K562 (cell line): ENCODE measurements around the gene SLC10A3. TPM values are rescaled to one million over a fixed set of nuclear protein-coding genes. Genes with fewer than 3 reads are reported as not detected.

Source experiments
- ARID4B ChIP-seq: sonication (generic); formaldehyde crosslinking; IDR thresholded peaks from 2 replicates; pipeline ENCODE4 v1.8.0; 2022; ENCODE audit warnings: mild to moderate bottlenecking, missing genetic modification reagents
- ATF7 ChIP-seq: fragments of 450-650 bp; IDR thresholded peaks from 2 replicates; pipeline ENCODE4 v1.7.1; 2014; ENCODE audit warnings: mild to moderate bottlenecking, moderate library complexity
- KAT2B ChIP-seq: IDR thresholded peaks from one replicate; pipeline ENCODE4 v1.6.1; 2012; ENCODE audit warnings: low read depth, mild to moderate bottlenecking, control low read depth, inconsistent platforms, low read length, moderate library complexity
- L3MBTL2 ChIP-seq: fragments of 450-650 bp; IDR thresholded peaks from 2 replicates; pipeline ENCODE4 v1.6.1; 2016; ENCODE audit warnings: mild to moderate bottlenecking, moderate library complexity
- NR3C1 ChIP-seq: sonication (generic); formaldehyde crosslinking; IDR thresholded peaks from 2 replicates; pipeline ENCODE4 v1.8.1; 2022; ENCODE audit warnings: missing genetic modification reagents
- OTX1 ChIP-seq: fragments of 450-650 bp; formaldehyde crosslinking; IDR thresholded peaks from 2 replicates; pipeline ENCODE4 v1.4.0; 2022; ENCODE audit warnings: mild to moderate bottlenecking
- PHF20 ChIP-seq: fragments of 450-650 bp; IDR thresholded peaks from 2 replicates; pipeline ENCODE4 v1.6.1; 2018; ENCODE audit not compliant: partially characterized antibody
- POLR2G ChIP-seq: fragments of 200-400 bp; formaldehyde crosslinking; IDR thresholded peaks from 2 replicates; pipeline ENCODE4 v1.6.1; 2017; ENCODE audit warnings: low read depth, mild to moderate bottlenecking, antibody characterized with exemption, low read length, moderate library complexity
- RBM25 ChIP-seq: fragments of 200-400 bp; formaldehyde crosslinking; IDR thresholded peaks from 2 replicates; pipeline ENCODE4 v1.6.1; 2018; ENCODE audit warnings: low read length, low read depth, moderate library complexity; ENCODE audit not compliant: severe bottlenecking
- RBM34 ChIP-seq: fragments of 200-400 bp; formaldehyde crosslinking; IDR thresholded peaks from 2 replicates; pipeline ENCODE4 v1.6.1; 2018; ENCODE audit warnings: low read length, borderline replicate concordance; ENCODE audit not compliant: insufficient read depth
- RERE ChIP-seq: sonication (generic); formaldehyde crosslinking; IDR thresholded peaks from 2 replicates; pipeline ENCODE4 v1.8.0; 2023; ENCODE audit warnings: missing genetic modification reagents, mild to moderate bottlenecking, borderline replicate concordance
- TCF3 ChIP-seq: sonication (generic); formaldehyde crosslinking; IDR thresholded peaks from 2 replicates; pipeline ENCODE4 v1.4.0; 2020; ENCODE audit warnings: mild to moderate bottlenecking, missing genetic modification reagents
- ZBTB8A ChIP-seq: fragments of 450-650 bp; IDR thresholded peaks from 2 replicates; pipeline ENCODE4 v1.6.1; 2018; ENCODE audit warnings: mild to moderate bottlenecking, moderate library complexity; ENCODE audit not compliant: partially characterized antibody
- ZC3H11A ChIP-seq: IDR thresholded peaks from 2 replicates; pipeline ENCODE4 v1.6.1; 2012; ENCODE audit warnings: low read depth, low read length, improper control_type of control experiment
- ZFP30 ChIP-seq: fragments of 250-450 bp; sonication (Bioruptor Pico); IDR thresholded peaks from 2 replicates; pipeline ENCODE4 v1.8.0; 2022; ENCODE audit warnings: moderate library complexity, mild to moderate bottlenecking, inconsistent platforms, borderline replicate concordance
- ZNF408 ChIP-seq: fragments of 250-450 bp; sonication (Bioruptor Pico); IDR thresholded peaks from 2 replicates; pipeline ENCODE4 v1.4.0; 2020; ENCODE audit warnings: low read depth, mild to moderate bottlenecking, moderate library complexity
- ZNF696 ChIP-seq: fragments of 250-450 bp; sonication (Bioruptor Pico); conservative IDR thresholded peaks from 2 replicates; pipeline ENCODE4 v1.4.0; 2020; ENCODE audit warnings: mild to moderate bottlenecking, moderate library complexity
- polyA plus RNA-seq, 8 experiments: library from polyadenylated mRNA; depleted of rRNA in 4 of 8; stranded (reverse) in 5 of 8; unstranded in 3 of 8; fragments of >200 nt; fragmentation: Nextera tagmentation in 2 of 8; fragmentation: Illumina TruSeq in 1 of 8; extraction: Ambion mirVana in 2 of 8; extraction: Trizol in 1 of 8; gene quantifications; 2 replicates each; pipeline versions ENCODE4 v1.2.1 to v1.2.3, GENCODE V29; 2011 to 2014; ENCODE audit warnings: inconsistent platforms in 1 of 8, missing spikeins in 1 of 8
- total RNA-seq, 7 experiments: library from RNA; depleted of rRNA in 6 of 7; stranded (reverse); fragments of >200 nt in 6 of 7; fragmentation: Illumina TruSeq in 2 of 7; extraction: Trizol in 2 of 7; gene quantifications; 2 replicates each; pipeline versions ENCODE4 v1.2.1 to v1.2.3, GENCODE V29; 2011 to 2021; ENCODE audit warnings: low replicate concordance in 1 of 7

The SLC10A3 gene
- total and polyA plus RNA-seq, 9 of the 15 experiments (the other 6 are each of a cell fraction or from before 2014, with no cell fraction given) = 5.2 to 30.6 (median 16.7) TPM

- TF ChIP-seq RERE (CRISPR knock-in tag) (no peak), ZBTB8A (no peak), KAT2B (no peak), RBM25 (no peak), L3MBTL2 (peak; percentile 100), RBM34 (no peak), TCF3 (CRISPR knock-in tag) (peak; percentile 22; the same call in 1 of the 2 replicates), ZNF696 (CRISPR knock-in tag) (no peak), ZFP30 (CRISPR knock-in tag) (no peak), POLR2G (peak; percentile 93), ATF7 (no peak), ZC3H11A (no peak), ZNF408 (CRISPR knock-in tag) (no peak), NR3C1 (CRISPR knock-in tag) (0 out of 2 replicates have a peak, but pooled peaks have one; percentile 56), PHF20 (no peak), ARID4B (peak; percentile 76; the same call in 1 of the 2 replicates), OTX1 (no peak)
Measured at GRCh38 chrX:154478728-154479622, 11.5 kb downstream of the SLC10A3 start, which contains the start of gene LAGE3 (continued).
